AG20443 (cell line): ENCODE results near the gene CD48.

Experiments
- DNase-seq: peaks from one replicate; pipeline ENCODE4 v3.0.0; 2012; ENCODE audit warnings: low spot score, mixed read lengths

Gene CD48

GRCh38 chr1:160633330-160633903 lies 78.2 kb downstream of the CD48 start:
- no peak for DNase-seq

- no peak for DNase-seq
These were observed 79.5 kb downstream of the CD48 start for GRCh38 chr1:160631983-160632625.

GRCh38 chr1:160630523-160631451 lies 80.8 kb downstream of the CD48 start:
- DNase-seq = no peak

- DNase-seq = no peak
These were observed 82.1 kb downstream of the CD48 start for GRCh38 chr1:160629286-160630210.

- no peak for DNase-seq
These were observed 82.8 kb downstream of the CD48 start for GRCh38 chr1:160628799-160629263.
